HG02884 (cell line): ENCODE results near the gene ATG9B.

Source experiments
- ATAC-seq: cut with Tn5 transposase; IDR thresholded peaks from one replicate; pipeline ENCODE4 v1.9.1; 2021; ENCODE audit warnings: mild to moderate bottlenecking, moderate library complexity; ENCODE audit not compliant: unreplicated experiment

The ATG9B gene

DNA sequence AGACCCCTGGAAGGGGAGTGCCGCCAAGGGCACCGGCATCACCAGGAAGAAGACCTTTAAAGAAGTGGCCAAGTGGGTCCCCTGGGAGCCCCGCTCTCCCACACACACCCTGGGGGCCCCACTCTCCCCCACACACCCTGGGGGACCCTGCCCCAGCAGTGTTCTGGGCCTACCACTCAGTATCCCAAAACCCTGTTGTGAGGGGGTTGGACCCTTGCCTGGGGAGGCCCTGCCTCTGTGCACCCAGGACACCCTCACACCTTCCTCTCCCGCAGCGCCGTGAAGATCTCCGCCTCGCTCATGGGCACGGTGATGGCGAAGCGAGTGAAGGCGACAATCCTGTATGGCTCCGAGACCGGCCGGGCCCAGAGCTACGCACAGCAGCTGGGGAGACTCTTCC lies 22.7 kb downstream of the ATG9B start:
- ATAC-seq, result no peak

DNA sequence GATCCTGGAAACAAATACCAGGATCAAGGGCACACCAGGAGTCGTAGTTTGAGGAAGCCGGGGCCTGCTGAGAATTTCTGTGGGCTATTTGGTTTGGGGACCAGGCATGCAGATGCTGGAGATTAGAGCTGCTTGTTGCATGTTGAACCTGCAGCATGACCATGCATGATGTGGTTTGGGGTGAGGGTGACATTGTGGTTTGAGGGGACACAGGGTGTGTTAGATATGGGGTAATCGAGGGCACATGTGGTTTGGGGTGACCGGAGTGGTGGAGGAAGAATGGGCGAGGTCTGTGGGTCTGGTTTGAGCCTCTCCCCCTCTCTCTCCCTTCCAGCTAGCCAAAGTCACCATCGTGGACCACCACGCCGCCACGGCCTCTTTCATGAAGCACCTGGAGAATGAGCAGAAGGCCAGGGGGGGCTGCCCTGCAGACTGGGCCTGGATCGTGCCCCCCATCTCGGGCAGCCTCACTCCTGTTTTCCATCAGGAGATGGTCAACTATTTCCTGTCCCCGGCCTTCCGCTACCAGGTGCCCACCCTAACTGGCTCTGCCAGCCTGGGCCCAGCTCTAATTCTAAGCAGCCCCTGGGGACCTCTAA lies 23.3 kb downstream of the ATG9B start:
- no peak for ATAC-seq

DNA sequence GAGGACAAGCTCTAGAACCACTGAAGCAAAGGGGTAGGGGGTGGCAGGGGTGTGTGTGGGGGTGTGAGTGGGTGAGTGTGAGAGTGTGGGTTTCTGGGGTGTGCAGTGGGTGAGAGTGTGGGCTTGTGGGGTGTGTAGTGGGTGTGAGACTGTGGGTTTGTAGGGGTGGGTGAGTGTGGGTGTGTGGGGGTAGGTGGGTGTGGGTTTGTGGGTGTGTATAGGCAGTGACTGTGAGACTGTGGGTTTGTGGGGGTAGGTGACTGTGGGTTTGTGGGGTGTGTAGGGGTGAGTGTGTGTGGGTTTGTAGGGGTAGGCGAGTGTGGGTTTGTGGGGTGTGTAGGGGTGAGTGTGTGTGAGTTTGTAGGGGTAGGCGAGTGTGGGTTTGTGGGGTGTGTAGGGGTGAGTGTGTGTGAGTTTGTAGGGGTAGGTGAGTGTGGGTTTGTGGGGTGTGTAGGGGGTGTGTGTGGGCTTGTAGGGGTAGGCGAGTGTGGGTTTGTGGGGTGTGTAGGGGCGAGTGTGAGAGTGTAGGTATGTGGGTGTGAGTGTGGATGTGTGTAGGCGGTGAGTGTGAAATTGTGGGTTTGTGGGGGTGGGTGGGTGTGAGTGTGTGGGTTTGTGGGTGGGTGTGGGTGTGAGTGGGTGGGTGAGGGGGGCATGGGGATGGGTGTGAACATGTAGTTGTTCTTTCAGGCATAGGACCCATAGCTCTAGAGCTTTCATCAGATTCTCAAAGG lies 24.6 kb downstream of the ATG9B start:
- no peak for ATAC-seq

DNA sequence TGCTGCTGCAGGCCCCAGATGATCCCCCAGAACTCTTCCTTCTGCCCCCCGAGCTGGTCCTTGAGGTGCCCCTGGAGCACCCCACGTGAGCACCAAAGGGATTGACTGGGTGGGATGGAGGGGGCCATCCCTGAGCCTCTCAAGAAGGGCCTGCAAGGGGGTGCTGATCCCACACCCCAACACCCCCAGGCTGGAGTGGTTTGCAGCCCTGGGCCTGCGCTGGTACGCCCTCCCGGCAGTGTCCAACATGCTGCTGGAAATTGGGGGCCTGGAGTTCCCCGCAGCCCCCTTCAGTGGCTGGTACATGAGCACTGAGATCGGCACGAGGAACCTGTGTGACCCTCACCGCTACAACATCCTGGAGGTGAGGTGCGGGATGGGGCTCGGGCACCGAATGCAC lies 25.3 kb downstream of the ATG9B start:
- ATAC-seq, result no peak

DNA sequence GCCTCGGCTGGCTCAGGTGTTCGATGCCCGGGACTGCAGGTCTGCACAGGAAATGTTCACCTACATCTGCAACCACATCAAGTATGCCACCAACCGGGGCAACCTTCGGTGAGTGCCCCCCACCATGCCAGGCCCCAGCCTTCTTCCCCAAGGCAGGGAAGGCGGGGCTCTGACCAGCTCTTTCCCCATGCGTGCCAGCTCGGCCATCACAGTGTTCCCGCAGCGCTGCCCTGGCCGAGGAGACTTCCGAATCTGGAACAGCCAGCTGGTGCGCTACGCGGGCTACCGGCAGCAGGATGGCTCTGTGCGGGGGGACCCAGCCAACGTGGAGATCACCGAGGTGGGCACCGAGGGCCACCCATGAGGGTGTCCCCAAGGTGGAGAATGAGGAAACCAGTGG lies 26.0 kb downstream of the ATG9B start:
- no peak for ATAC-seq

DNA sequence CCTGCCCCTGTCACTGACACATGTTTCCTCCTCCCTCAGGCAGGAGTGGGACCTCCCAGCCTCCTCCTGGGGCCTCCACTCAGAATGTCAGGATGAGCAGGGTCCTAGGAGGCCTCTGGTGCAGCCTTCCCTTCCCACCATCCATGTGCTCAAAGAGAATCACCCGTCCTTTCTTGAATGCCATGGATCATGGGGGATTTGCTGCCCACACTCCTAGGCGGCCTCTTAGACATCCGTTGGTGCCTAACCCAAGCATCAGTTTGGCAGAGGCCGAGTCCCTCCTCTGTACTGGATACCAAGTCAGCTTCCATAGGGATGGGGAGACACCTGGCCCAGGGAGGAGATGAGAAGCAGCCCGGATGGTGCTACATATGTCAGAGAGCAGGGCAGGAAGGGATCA lies 26.5 kb downstream of the ATG9B start:
- no peak for ATAC-seq

DNA sequence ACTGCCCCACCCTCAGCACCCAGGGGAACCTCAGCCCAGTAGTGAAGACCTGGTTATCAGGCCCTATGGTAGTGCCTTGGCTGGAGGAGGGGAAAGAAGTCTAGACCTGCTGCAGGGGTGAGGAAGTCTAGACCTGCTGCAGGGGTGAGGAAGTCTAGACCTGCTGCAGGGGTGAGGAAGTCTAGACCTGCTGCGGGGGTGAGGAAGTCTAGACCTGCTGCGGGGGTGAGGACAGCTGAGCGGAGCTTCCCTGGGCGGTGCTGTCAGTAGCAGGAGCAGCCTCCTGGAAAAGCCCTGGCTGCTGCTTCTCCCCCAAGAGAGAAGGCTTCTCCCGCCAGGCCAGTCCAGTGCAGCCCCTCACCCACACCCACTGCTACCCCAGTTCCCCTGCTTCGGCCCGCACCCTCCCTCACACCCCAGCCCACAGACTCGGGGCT lies 27.2 kb downstream of the ATG9B start:
- ATAC-seq, result no peak

DNA sequence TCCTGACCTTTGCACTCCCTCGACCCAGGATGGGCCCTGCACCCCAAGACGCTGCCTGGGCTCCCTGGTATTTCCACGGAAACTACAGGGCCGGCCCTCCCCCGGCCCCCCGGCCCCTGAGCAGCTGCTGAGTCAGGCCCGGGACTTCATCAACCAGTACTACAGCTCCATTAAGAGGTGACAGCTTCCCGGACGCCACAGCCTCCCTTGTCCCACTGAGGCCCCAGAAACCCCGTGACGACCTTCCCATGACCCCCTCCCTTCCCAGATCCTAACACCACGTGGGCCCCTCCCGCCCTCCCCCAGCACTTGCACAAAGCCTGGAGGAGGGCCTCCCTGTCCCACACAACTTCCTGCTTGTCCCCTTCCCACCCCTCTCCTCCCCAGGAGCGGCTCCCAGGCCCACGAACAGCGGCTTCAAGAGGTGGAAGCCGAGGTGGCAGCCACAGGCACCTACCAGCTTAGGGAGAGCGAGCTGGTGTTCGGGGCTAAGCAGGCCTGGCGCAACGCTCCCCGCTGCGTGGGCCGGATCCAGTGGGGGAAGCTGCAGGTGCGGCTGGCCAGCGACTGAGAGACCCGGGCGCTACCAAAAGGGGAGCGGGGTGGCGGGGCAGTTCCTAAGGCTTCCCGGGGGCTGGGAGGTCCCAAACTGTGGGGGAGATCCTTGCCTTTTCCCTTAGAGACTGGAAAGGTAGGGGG lies 27.8 kb downstream of the ATG9B start:
- ATAC-seq, result no peak

DNA sequence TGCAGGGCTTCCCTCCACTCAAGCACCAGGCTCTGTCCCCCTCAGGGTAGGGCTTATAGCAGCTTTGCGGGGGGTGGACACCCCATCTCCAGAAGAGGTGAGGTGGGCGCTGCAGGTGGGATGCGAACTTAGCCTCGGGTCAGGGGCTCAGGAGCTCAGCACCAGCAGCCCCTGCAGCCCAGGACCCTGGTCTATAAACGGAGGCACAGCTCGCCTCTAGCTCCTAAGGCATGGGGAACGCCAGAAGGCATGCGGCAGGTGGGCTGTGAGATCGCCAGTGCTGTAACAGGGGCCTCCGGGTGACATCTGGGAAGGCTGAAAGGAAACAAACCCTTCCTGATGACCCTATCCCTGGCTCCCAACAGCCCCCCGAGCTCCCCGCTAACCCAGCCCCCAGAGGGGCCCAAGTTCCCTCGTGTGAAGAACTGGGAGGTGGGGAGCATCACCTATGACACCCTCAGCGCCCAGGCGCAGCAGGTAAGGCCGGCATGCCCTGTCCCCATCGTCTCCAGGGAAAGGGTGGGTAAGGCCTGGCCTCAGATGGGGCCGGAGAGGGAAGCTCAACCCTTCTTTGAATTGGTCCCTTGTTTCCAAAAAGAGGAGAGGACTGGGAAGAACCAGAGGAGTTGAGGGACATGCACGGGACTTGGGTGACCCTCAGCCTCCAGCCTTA lies 29.3 kb downstream of the ATG9B start:
- ATAC-seq, result no peak

DNA sequence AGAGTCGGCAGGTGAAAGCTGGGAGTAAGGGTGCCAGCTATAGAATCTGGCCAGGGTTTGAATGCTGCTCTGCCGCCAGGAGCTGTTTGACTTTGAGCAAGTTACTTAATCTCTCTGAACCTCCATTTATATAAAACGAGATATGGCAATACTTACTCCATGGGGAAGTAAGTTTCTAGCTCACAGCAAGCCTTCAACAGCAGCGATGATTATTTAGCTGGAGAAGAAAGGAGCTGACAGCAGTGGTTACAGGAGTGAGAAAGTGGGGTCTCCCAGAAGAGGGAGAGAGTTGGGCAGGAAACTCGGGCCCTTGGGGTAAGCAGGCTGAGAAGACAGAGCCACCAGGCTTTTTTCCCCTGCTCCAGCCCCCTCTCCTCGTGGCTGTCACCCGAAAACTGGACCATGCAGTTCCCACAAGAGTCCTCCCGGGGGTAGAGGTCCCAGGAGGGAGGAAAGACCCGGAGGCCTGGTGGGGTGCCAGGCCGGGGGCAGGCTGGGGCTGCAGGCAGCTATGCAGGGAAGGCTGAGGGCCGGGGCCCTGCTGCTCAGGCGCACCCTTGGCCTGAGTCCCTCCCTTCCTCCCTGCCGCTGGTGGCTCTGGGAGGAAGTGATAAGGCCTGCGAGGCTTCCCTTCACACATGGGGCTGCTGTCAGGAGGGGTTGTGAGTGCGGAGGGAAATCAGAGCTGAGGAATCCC lies 30.0 kb downstream of the ATG9B start:
- ATAC-seq, result no peak

DNA sequence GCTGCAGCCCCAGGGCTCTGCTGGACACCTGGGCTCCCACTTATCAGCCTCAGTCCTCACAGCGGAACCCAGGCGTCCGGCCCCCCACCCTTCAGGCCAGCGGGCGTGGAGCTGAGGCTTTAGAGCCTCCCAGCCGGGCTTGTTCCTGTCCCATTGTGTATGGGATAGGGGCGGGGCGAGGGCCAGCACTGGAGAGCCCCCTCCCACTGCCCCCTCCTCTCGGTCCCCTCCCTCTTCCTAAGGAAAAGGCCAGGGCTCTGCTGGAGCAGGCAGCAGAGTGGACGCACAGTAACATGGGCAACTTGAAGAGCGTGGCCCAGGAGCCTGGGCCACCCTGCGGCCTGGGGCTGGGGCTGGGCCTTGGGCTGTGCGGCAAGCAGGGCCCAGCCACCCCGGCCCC lies 30.8 kb downstream of the ATG9B start:
- no peak for ATAC-seq

DNA sequence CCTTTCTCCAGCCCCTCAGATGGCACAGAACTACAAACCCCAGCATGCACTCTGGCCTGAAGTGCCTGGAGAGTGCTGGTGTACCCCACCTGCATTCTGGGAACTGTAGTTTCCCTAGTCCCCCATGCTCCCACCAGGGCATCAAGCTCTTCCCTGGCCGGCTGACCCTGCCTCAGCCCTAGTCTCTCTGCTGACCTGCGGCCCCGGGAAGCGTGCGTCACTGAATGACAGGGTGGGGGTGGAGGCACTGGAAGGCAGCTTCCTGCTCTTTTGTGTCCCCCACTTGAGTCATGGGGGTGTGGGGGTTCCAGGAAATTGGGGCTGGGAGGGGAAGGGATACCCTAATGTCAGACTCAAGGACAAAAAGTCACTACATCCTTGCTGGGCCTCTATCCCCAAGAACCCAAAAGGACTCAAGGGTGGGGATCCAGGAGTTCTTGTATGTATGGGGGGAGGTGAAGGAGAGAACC lies 31.4 kb downstream of the ATG9B start:
- ATAC-seq, result peak; percentile 54

DNA sequence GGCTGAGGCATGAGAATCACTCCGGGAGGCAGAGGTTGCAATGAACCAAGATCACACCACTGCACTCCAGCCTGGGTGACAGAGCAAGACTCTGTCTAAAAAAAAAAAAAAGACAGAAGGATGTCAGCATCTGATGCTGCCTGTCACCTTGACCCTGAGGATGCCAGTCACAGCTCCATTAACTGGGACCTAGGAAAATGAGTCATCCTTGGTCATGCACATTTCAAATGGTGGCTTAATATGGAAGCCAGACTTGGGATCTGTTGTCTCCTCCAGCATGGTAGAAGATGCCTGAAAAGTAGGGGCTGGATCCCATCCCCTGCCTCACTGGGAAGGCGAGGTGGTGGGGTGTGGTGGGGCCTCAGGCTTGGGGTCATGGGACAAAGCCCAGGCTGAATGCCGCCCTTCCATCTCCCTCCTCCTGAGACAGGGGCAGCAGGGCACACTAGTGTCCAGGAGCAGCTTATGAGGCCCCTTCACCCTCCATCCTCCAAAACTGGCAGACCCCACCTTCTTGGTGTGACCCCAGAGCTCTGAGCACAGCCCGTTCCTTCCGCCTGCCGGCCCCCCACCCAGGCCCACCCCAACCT lies 32.1 kb downstream of the ATG9B start:
- no peak for ATAC-seq

DNA sequence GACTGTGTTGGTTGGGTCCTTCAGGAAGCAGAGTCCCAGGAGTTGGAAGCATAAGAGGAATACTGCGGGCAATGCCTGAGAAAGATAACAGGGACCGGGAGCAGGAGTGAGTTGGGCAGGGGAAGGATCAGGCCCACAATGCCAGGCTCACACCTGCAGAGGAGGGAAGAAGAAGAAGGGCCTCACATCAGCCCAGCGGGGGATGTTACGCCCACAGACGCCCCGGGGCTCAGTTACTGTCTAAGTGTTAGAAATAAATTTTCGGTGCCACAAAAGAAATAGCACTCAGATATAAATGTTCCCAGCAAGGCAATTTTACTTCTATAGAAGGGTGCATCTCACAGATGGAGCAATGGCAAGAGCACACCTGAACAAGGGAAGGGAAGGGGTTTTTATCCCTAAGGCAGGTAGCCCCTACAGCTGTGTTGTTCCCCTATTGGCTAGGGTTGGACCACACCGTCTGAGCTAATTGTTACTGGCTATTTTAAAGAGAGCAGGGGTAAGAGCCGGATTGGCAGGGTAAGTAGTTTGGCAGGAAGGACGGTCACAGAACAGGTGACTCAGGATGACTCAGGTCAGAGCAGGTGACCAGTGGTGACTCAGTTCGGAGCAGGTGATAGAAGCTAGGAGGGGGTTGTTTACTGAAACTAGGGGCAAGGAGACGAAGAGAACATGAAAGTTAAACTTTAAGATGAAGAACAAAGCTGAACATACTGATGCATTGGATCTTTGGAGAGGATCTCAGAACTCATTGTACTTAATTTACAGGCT lies 33.7 kb downstream of the ATG9B start, which contains the start of gene NOS3:
Gene NOS3 (plus strand): TSS at position 602 of the 771 bp plus-strand sequence. CDS start 2,787 bp downstream, outside the sequence.
- ATAC-seq, result no peak

DNA sequence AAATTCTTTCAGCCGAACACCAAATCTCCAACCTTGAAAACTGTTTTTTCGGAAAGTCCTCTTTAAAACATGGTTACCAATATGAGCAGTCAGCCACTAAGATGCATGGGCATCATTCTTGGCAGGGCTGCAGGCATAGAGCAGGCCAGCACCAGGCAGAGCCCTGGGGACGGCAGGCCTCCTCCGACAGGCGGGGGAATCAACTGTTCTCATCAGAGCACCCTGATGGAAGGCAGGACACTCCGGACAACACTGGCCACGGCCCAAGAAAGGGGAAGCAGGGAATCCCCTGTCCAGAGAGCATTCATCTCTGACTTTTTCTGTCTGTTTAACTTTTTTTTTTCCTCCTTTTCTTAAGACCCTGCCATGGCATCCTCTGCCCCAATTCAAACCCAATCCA lies 34.8 kb downstream of the ATG9B start:
- no peak for ATAC-seq

DNA sequence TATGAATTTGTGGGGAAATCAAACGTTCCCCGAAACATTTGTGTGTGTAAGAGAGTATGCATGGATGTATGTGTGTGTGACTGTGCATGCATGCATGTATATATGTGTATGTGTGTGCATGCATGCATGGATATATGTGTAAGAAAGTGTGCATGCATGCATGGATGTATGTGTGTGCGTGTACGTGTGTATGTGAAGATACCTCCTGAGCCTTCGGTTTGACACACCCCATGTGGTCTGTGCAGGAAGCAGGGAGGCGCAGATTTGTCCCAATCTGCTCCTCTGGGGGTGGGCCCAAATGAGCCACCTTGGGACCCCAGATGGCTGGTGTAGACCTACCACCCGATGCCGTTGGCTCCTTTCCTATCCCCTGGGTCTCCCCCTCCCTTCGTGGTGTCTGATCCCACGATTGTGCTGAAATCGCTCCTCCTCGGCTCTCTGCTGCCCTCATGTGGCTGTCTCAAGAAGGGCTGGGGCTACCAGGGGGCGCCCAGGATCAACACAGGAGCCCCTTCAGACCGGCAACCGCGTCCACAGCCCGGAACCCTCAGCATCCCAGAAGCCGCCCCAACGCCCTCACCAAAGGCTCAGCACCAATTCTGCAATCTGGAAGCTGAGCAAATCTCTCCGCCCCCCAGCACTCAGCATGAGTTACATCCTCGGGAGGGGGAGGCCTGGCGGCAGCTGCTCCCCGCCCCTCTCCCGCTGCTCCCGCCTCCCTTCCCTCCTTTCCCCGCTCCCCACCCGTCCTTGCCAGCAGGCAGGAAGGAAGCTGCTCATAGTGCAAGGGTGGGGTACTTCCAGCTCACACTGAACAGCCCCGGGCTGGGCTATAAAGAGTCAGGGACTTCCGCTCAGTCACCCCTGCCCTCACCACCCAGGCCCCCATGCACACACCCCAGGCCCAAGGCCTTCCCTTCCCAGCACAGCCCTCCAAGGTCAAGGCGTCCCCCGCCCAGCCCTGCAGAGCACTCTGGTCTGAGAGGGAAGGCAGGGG lies 35.8 kb downstream of the ATG9B start:
- no peak for ATAC-seq

DNA sequence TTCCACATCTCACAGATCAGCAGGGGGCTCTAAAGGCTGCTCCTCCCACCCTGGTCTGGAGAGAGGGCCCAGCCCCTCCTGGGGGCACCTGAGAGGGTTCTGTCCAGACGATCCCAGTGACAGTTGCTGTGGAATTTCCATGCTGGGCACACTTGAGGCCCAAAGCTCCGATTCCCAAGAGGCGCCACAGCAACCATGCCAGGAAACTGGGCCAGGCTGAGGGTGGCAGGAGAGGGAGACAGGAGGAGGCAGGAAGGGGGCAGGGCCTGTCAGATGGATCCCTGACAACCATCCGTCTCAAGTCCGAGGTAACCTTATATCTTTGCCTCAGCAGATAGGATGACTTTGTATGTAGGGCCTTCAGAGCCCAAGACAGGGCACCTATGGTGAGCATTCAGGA lies 37.7 kb downstream of the ATG9B start:
- ATAC-seq, result no peak

DNA sequence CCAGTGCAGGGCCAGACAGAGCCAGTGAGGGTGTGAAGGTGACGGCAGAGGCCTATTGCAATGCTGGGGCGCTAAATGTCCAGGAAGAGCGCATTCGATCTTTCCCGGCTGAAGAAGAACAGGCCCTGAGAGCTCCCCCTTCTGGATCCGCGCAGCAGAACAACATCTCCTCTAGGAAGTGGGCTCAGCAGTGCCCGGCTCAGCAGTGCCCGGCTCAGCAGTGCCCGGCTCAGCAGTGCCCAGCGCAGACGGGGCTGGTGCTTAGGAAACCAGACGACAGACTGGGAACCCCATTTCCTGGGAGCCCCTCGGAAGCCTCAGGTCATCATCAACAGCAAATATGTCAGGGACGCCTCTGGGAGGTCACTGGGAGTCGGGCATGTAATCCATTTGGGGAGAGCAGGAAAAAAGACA lies 38.2 kb downstream of the ATG9B start:
- no peak for ATAC-seq
